ENCODE measurements around the gene FOXK1.

Gene FOXK1

DNA sequence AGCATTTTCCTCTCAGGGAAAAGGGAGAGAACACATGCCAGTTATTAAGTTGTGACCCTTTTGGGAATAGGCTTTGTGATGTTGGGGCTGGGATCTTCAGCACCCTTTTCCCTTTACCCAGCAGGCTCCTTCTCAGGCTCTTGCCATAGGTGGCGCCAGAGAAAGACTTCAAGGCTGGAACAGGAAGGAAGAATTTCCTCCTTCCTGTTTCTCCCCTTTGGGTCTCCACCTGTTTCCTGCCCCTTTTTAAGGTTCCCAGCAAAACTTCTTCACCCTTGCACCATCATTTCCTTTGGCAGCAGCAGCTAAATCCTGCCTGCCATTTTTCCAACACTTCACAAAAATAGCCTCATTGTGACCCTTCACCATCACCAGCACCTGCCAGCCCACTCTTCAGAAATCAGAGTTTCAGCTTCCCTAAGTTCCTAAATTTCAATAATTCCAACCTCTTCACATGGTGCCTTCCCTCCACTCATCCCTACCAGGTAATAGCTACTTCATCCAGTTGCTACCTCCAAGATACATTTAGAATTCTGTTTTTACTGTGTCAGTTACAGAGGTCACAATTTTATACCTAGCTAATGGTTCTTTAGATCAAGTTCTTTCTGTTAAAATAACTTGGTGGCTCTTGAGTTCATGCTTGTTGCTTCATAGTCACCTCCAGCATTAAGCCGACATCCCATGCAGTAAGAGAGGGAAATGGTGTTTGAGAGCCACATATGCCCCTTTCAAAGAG, 22.4 kb upstream of the FOXK1 start:
- Histone ChIP-seq H3K36me3 (ENCODE audit: control insufficient read depth, insufficient read depth, low read length) (no peaks in the 10 kb centered on the region), H3K79me2 (ENCODE audit: control insufficient read depth, insufficient read depth, low read length) (no peaks in the 10 kb centered on the region), H2BK5ac (ENCODE audit: low read length) (no peak overlapping the region), H3K4me1 (ENCODE audit: control insufficient read depth, low read depth, low read length) (no peaks in the 10 kb centered on the region), H3K18ac (ENCODE audit: low read length) (no peak overlapping the region), H3K4me3 (ENCODE audit: low read length) (no peak overlapping the region), H3K4me2 (ENCODE audit: low read length) (no peak overlapping the region), H3K4ac (ENCODE audit: low read depth, low read length) (no peak overlapping the region), H2BK15ac (replicated peaks; ENCODE audit: low read depth) (no peak overlapping the region), H3K56ac (ENCODE audit: low read length) (no peak overlapping the region), H2BK120ac (ENCODE audit: low read depth, low read length) (no peak overlapping the region), H3K27ac (ENCODE audit: low read depth, low read length) (no peak overlapping the region), H2AK5ac (ENCODE audit: low read length) (no peak overlapping the region), H3K23ac (ENCODE audit: low read length) (no peak overlapping the region), H3K9ac (ENCODE audit: low read length) (no peak overlapping the region), H3K27me3 (ENCODE audit: insufficient read depth, low read length, poor library complexity) (no peaks in the 10 kb centered on the region), H4K5ac (ENCODE audit: low read length) (no peak overlapping the region), H4K8ac (ENCODE audit: low read depth, low read length) (no peak overlapping the region), H3K79me1 (ENCODE audit: low read length) (no peaks in the 10 kb centered on the region)
- no CpG with 5 or more reads among the region's 2 CpGs for WGBS (ENCODE audit: extremely low coverage, insufficient coverage, low lambda C conversion rate)
- DNase-seq: peak; percentile 28

- no peaks in the 10 kb centered on the region for H3K4me1 ChIP-seq (ENCODE audit: control insufficient read depth, low read depth, low read length)
Observed at GRCh38 chr7:4661871-4662270, 20.2 kb upstream of the FOXK1 start.

DNA sequence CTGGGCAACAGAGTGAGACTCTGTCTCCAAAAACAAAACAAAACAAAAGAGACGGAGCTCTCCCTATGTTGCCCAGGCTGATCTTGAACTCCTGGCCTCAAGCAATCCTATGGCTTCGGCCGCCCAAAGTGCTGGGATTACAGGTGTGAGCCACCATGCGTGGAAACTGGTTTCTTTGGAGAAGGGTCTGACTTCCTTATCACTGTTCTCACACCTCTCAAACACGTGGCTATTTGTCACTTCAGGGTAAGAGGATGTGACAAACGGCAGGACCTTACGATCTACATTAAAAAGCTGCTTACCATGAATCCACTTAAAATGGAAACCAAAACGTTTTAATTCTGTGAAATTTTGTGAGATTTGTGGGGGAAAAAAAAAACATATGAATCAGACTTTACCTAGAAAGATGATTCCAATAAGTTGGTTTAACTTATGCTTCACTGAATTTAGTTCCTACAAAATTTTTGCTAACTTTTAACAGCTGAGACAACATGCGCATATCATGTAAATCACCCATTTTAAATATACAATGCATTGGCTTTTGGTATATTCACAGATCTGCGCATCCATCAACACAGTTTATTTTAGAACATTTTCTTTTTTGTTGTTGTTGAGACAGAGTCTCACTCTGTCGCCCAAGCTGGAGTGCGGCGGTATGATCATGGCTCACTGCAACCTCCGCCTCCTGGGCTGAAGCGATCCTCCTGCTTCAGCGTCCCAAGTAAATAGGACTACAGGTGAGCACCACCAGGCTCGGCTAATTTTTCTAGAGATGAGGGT, 18.7 kb upstream of the FOXK1 start:
- Histone ChIP-seq H2AK5ac (ENCODE audit: low read length) (no peak overlapping the region), H3K9ac (ENCODE audit: low read length) (no peak overlapping the region), H3K4me1 (ENCODE audit: control insufficient read depth, low read depth, low read length) (no peaks in the 10 kb centered on the region), H2BK15ac (replicated peaks; ENCODE audit: low read depth) (no peak overlapping the region), H3K79me1 (ENCODE audit: low read length) (no peaks in the 10 kb centered on the region), H3K18ac (ENCODE audit: low read length) (no peak overlapping the region), H4K8ac (ENCODE audit: low read depth, low read length) (no peak overlapping the region), H3K27me3 (ENCODE audit: insufficient read depth, low read length, poor library complexity) (no peaks in the 10 kb centered on the region), H3K23ac (ENCODE audit: low read length) (no peak overlapping the region), H2BK5ac (ENCODE audit: low read length) (no peak overlapping the region), H3K79me2 (ENCODE audit: control insufficient read depth, insufficient read depth, low read length) (no peaks in the 10 kb centered on the region), H3K36me3 (ENCODE audit: control insufficient read depth, insufficient read depth, low read length) (no peaks in the 10 kb centered on the region), H3K27ac (ENCODE audit: low read depth, low read length) (no peak overlapping the region), H3K4me2 (ENCODE audit: low read length) (no peak overlapping the region), H2BK120ac (ENCODE audit: low read depth, low read length) (no peak overlapping the region), H4K5ac (ENCODE audit: low read length) (no peak overlapping the region), H3K56ac (ENCODE audit: low read length) (no peak overlapping the region), H3K4ac (ENCODE audit: low read depth, low read length) (no peak overlapping the region), H3K4me3 (ENCODE audit: low read length) (no peak overlapping the region)
- peak; percentile 17 for DNase-seq
- WGBS (ENCODE audit: extremely low coverage, insufficient coverage, low lambda C conversion rate): no CpG with 5 or more reads among the region's 17 CpGs

More at GRCh38 chr7:4661871-4662270, 20.2 kb upstream of the FOXK1 start:
- no peak for DNase-seq
- Histone ChIP-seq H2AK5ac (ENCODE audit: low read length) (no peak overlapping the region), H3K4me2 (ENCODE audit: low read length) (no peak overlapping the region), H3K27me3 (ENCODE audit: insufficient read depth, low read length, poor library complexity) (no peaks in the 10 kb centered on the region), H2BK15ac (replicated peaks; ENCODE audit: low read depth) (no peak overlapping the region), H3K23ac (ENCODE audit: low read length) (no peak overlapping the region), H2BK120ac (ENCODE audit: low read depth, low read length) (no peak overlapping the region), H3K4ac (ENCODE audit: low read depth, low read length) (no peak overlapping the region), H3K4me3 (ENCODE audit: low read length) (no peak overlapping the region), H3K9ac (ENCODE audit: low read length) (no peak overlapping the region), H3K79me1 (ENCODE audit: low read length) (no peaks in the 10 kb centered on the region), H3K56ac (ENCODE audit: low read length) (no peak overlapping the region), H3K27ac (ENCODE audit: low read depth, low read length) (no peak overlapping the region), H3K18ac (ENCODE audit: low read length) (no peak overlapping the region), H4K5ac (ENCODE audit: low read length) (no peak overlapping the region), H4K8ac (ENCODE audit: low read depth, low read length) (no peak overlapping the region), H2BK5ac (ENCODE audit: low read length) (no peak overlapping the region), H3K79me2 (ENCODE audit: control insufficient read depth, insufficient read depth, low read length) (no peaks in the 10 kb centered on the region), H3K36me3 (ENCODE audit: control insufficient read depth, insufficient read depth, low read length) (no peaks in the 10 kb centered on the region)
- WGBS (ENCODE audit: extremely low coverage, insufficient coverage, low lambda C conversion rate): no CpG with 5 or more reads among the region's 8 CpGs

DNA sequence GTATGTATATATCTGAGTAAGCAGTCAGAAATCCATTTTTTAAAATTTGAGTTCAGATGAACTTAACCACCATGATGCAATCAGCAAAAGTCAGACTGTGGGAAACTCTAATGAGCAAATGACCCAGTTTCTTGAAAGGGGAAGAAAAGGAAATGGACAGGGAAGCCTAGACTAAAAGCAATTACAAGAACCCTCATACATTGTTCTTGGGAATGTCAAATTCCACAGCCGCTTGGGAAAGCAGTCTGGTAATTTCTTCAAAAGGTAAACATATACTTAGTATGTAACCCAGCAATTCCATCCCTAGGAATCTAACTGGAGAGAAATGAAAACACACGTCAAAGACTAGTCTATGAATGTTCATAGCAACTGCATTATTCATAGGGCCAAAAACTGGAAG, 16.4 kb upstream of the FOXK1 start:
- Histone ChIP-seq H3K4me1 (ENCODE audit: control insufficient read depth, low read depth, low read length) (no peaks in the 10 kb centered on the region), H3K27me3 (ENCODE audit: insufficient read depth, low read length, poor library complexity) (no peaks in the 10 kb centered on the region), H4K5ac (ENCODE audit: low read length) (no peak overlapping the region), H3K18ac (ENCODE audit: low read length) (no peak overlapping the region), H2BK15ac (replicated peaks; ENCODE audit: low read depth) (no peak overlapping the region), H2BK120ac (ENCODE audit: low read depth, low read length) (no peak overlapping the region), H3K79me1 (ENCODE audit: low read length) (no peaks in the 10 kb centered on the region), H3K4me3 (ENCODE audit: low read length) (no peak overlapping the region), H2BK5ac (ENCODE audit: low read length) (no peak overlapping the region), H3K27ac (ENCODE audit: low read depth, low read length) (no peak overlapping the region), H3K23ac (ENCODE audit: low read length) (no peak overlapping the region), H3K4ac (ENCODE audit: low read depth, low read length) (no peak overlapping the region), H4K8ac (ENCODE audit: low read depth, low read length) (no peak overlapping the region), H3K9ac (ENCODE audit: low read length) (no peak overlapping the region), H3K4me2 (ENCODE audit: low read length) (no peak overlapping the region), H3K56ac (ENCODE audit: low read length) (no peak overlapping the region), H3K79me2 (ENCODE audit: control insufficient read depth, insufficient read depth, low read length) (no peaks in the 10 kb centered on the region), H2AK5ac (ENCODE audit: low read length) (no peak overlapping the region), H3K36me3 (ENCODE audit: control insufficient read depth, insufficient read depth, low read length) (no peaks in the 10 kb centered on the region)
- no peak for DNase-seq
- WGBS (ENCODE audit: extremely low coverage, insufficient coverage, low lambda C conversion rate): no CpG with 5 or more reads among the region's 2 CpGs

DNA sequence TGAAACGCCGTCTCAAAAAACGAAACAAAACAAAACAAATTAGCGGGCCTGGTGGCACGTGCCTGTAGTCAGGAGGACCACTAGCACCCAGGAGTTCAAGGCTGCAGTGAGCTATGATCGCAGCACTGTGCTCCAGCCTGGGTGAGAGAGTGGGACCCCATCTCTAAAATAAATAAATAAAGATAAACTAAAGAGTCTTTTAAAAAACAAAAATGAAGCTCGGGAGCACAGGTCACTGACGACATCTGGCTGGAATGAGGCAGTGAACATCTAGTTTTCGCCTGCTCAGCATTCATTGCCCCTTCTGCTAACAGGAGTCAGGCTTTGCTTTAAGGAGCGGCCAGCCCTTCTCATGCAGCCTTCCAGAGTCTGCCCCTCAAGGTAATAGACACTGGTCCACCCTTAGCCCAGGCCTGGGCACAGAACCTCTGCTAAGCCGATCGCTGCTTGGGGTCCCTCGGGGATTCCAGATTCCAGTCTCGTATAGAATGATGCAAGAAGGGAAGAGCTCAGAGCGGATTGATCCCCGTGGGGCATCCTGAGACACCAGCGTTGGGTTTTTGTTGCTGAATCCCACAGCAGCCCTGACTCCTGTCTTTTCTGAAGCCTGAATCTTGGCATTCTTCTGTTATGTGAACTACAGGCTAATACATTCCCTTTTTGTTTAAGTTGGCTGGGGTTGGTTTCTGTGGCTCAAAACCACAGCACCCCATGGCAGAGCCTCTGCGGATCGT, 14.2 kb upstream of the FOXK1 start:
- no peak overlapping the region for H2BK5ac ChIP-seq (ENCODE audit: low read length)
- H3K27me3 ChIP-seq (ENCODE audit: insufficient read depth, low read length, poor library complexity): no peaks in the 10 kb centered on the region
- H3K56ac ChIP-seq (ENCODE audit: low read length): no peak overlapping the region
- no peak overlapping the region for H3K4me3 ChIP-seq (ENCODE audit: low read length)
- no peak overlapping the region for H3K18ac ChIP-seq (ENCODE audit: low read length)
- no peak overlapping the region for H2BK15ac ChIP-seq (replicated peaks; ENCODE audit: low read depth)
- no peak overlapping the region for H3K27ac ChIP-seq (ENCODE audit: low read depth, low read length)
- no peak for DNase-seq
- no peaks in the 10 kb centered on the region for H3K79me2 ChIP-seq (ENCODE audit: control insufficient read depth, insufficient read depth, low read length)
- no peak overlapping the region for H3K9ac ChIP-seq (ENCODE audit: low read length)
- no peak overlapping the region for H2AK5ac ChIP-seq (ENCODE audit: low read length)
- WGBS (ENCODE audit: extremely low coverage, insufficient coverage, low lambda C conversion rate): no CpG with 5 or more reads among the region's 19 CpGs
- no peaks in the 10 kb centered on the region for H3K4me1 ChIP-seq (ENCODE audit: control insufficient read depth, low read depth, low read length)
- H3K4ac ChIP-seq (ENCODE audit: low read depth, low read length): no peak overlapping the region
- no peak overlapping the region for H2BK120ac ChIP-seq (ENCODE audit: low read depth, low read length)
- H3K36me3 ChIP-seq (ENCODE audit: control insufficient read depth, insufficient read depth, low read length): no peaks in the 10 kb centered on the region
- H4K5ac ChIP-seq (ENCODE audit: low read length): no peak overlapping the region
- H4K8ac ChIP-seq (ENCODE audit: low read depth, low read length): no peak overlapping the region
- no peak overlapping the region for H3K4me2 ChIP-seq (ENCODE audit: low read length)
- H3K79me1 ChIP-seq (ENCODE audit: low read length): no peaks in the 10 kb centered on the region
- no peak overlapping the region for H3K23ac ChIP-seq (ENCODE audit: low read length)

All from mesendoderm (in vitro differentiated cells).